GM21447 (cell line): ENCODE measurements around the gene DNAJC18.
"Not testable (repeated sequence)": the region's sequence is repeated elsewhere in the genome, so short reads cannot be mapped to it uniquely, and the experiment has no call there.

Experiments
- ATAC-seq: cut with Tn5 transposase; IDR thresholded peaks from one replicate; pipeline ENCODE4 v1.9.1; 2021; ENCODE audit not compliant: unreplicated experiment

Gene DNAJC18

GRCh38 chr5:139389701-139390638, 49.4 kb downstream of the DNAJC18 start, which contains the start of gene MZB1:
Gene MZB1 (minus strand): TSS chr5:139389913. CDS start chr5:139389856, 57 bp downstream.
- ATAC-seq: peak; percentile 36

GRCh38 chr5:139388198-139388821, 51.0 kb downstream of the DNAJC18 start:
- peak; percentile 26 for ATAC-seq

- no peak for ATAC-seq
These were observed 51.6 kb downstream of the DNAJC18 start for GRCh38 chr5:139387611-139388197.

GRCh38 chr5:139386956-139387355, 52.4 kb downstream of the DNAJC18 start:
- not testable (repeated sequence) for ATAC-seq

- no peak for ATAC-seq
These were observed 53.3 kb downstream of the DNAJC18 start for GRCh38 chr5:139386050-139386438.

- ATAC-seq: no peak
These were observed 54.0 kb downstream of the DNAJC18 start for GRCh38 chr5:139385061-139386049.

- ATAC-seq: no peak
These were observed 54.7 kb downstream of the DNAJC18 start for GRCh38 chr5:139384591-139385051.

- ATAC-seq: no peak
These were observed 55.2 kb downstream of the DNAJC18 start for GRCh38 chr5:139383993-139384590.

- ATAC-seq: no peak
These were observed 55.9 kb downstream of the DNAJC18 start, which contains the start of gene SLC23A1 for GRCh38 chr5:139383275-139383992. Gene SLC23A1 (minus strand): TSS chr5:139383297. CDS start chr5:139383253, 44 bp downstream.

GRCh38 chr5:139382807-139383206, 56.5 kb downstream of the DNAJC18 start:
- ATAC-seq: no peak

- ATAC-seq: no peak
These were observed 57.2 kb downstream of the DNAJC18 start for GRCh38 chr5:139381837-139382761.

- ATAC-seq: no peak
These were observed 59.5 kb downstream of the DNAJC18 start for GRCh38 chr5:139379626-139380449.

- no peak for ATAC-seq
These were observed 60.4 kb downstream of the DNAJC18 start for GRCh38 chr5:139378941-139379361.

- no peak for ATAC-seq
These were observed 61.1 kb downstream of the DNAJC18 start for GRCh38 chr5:139378101-139378825.

- ATAC-seq: no peak
These were observed 62.1 kb downstream of the DNAJC18 start for GRCh38 chr5:139377226-139377625.

GRCh38 chr5:139376364-139376763, 63.0 kb downstream of the DNAJC18 start:
- no peak for ATAC-seq

- ATAC-seq: no peak
These were observed 64.4 kb downstream of the DNAJC18 start for GRCh38 chr5:139374909-139375308.
